ENCODE data around the gene PCID2. TPM values are rescaled to one million over a fixed set of nuclear protein-coding genes. Genes with fewer than 3 reads are reported as not detected.
"Not testable (repeated sequence)": the region's sequence is repeated elsewhere in the genome, so short reads cannot be mapped to it uniquely, and the experiment has no call there.

The PCID2 gene
- total RNA-seq, 2 experiments from 2014 or later, result 58.9 to 66.2 TPM

DNA sequence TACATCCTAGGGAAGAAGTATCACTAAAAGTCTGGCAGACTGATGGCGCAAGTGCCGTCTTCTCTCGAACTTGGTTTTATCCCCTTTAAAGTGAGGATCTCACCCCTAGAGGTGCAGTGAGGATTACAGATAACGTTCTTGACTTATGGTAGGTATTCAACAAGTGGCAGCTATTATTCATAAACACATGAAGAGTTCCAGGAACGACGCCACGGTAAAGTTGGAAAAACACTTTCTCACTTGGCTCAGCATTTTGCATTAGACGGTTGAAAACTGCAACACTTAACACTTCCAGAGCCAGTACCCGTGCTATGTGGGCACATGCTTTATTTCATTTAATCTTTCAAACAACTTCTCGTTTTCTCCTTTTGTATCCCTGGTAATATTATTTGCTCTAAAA lies 41.3 kb downstream of the PCID2 start:
- Mint-ChIP-seq H3K27ac (no peak overlapping the region), H3K4me1 (peaks cover 37% of the 10 kb centered on the region), H3K4me3 (no peak overlapping the region), H3K36me3 (ENCODE audit: low read depth) (peaks cover 32% of the 10 kb centered on the region), H3K27me3 (no peaks in the 10 kb centered on the region), H3K9me3 (no peaks in the 10 kb centered on the region)
- POLR2A ChIA-PET, result interaction anchor here (1.1 to 5.3 kb wide), 3 partner anchors 8 to 41 kb away, joined by 3 to 31 read pairs (median 4); partner anchors contain the start of gene PCID2
- CTCF ChIA-PET, result interaction anchor here (1.4 kb wide), 1 partner anchor 15 kb away, joined by 3 read pairs; no protein-coding TSS in a partner anchor
- DNase-seq, result no peak

- ChIA-PET CTCF (interaction anchor here (1.4 kb wide), 1 partner anchor 15 kb away, joined by 3 read pairs; no protein-coding TSS in a partner anchor), POLR2A (interaction anchor here (1.1 to 5.3 kb wide), 3 partner anchors 8 to 42 kb away, joined by 3 to 31 read pairs (median 4); partner anchors contain the start of gene PCID2)
- H3K27ac Mint-ChIP-seq, result no peak overlapping the region
- no peaks in the 10 kb centered on the region for H3K27me3 Mint-ChIP-seq
- H3K4me3 Mint-ChIP-seq, result no peak overlapping the region
- DNase-seq, result no peak
- peaks cover 29% of the 10 kb centered on the region for H3K36me3 Mint-ChIP-seq (ENCODE audit: low read depth)
- H3K9me3 Mint-ChIP-seq, result no peaks in the 10 kb centered on the region
- peaks cover 37% of the 10 kb centered on the region for H3K4me1 Mint-ChIP-seq
These were observed 41.8 kb downstream of the PCID2 start for GRCh38 chr13:113166681-113167080.

DNA sequence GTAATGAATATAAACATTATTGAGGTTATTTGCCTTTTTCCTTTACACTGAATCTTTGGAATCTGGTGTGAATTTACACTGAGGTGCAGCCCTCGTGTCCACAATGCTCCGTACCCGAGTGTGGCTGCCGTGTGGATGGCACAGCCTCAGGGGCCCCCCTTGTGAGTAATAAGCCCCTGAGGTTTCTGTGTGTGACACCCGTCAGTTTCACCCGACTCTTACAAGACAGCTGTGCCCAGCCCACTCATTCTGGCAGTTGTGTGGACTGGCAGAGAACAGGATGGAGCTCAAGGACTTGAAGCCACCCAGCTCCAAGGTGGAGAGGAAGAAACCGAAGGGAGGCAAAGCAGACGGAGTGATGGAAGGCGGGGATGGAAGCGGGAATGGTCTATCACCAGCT lies 42.2 kb downstream of the PCID2 start:
- Mint-ChIP-seq H3K9me3 (no peaks in the 10 kb centered on the region), H3K27me3 (no peaks in the 10 kb centered on the region), H3K4me1 (peaks cover 35% of the 10 kb centered on the region), H3K27ac (no peak overlapping the region), H3K36me3 (ENCODE audit: low read depth) (peaks cover 25% of the 10 kb centered on the region), H3K4me3 (no peak overlapping the region)
- POLR2A ChIA-PET, result interaction anchor here (1.1 to 5.3 kb wide), 3 partner anchors 9 to 42 kb away, joined by 3 to 31 read pairs (median 4); partner anchors contain the start of gene PCID2
- DNase-seq, result no peak
- CTCF ChIA-PET, result interaction anchor here (1.4 kb wide), 1 partner anchor 16 kb away, joined by 3 read pairs; no protein-coding TSS in a partner anchor

DNA sequence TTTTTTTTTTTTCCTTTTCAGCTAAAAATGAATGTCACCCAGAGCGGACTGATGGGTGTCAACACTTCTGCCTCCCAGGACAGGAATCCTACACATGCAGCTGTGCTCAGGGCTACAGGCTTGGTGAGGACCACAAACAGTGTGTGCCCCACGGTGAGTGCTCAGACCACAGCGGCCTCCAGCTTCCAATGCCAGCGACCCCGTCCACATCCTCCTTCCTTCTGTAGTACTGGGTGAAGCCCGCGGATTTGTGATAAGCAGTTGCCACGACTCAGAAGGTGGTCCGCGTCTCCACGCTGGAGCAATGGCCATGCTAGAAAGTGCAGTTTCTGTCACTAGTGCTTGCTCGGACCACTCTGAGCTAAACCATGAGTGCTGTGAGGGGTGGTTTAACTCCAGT lies 44.0 kb downstream of the PCID2 start:
- POLR2A ChIA-PET, result interaction anchor here (0.6 to 5.3 kb wide), 3 partner anchors 10 to 45 kb away, joined by 3 to 31 read pairs (median 4); partner anchors contain the start of gene CUL4A

GRCh38 chr13:113162783-113163685 lies 45.4 kb downstream of the PCID2 start:
- Mint-ChIP-seq H3K27ac (peak overlapping the region; percentile 69), H3K4me3 (no peak overlapping the region), H3K36me3 (ENCODE audit: low read depth) (peaks cover 4% of the 10 kb centered on the region), H3K9me3 (no peaks in the 10 kb centered on the region), H3K27me3 (peaks cover 1% of the 10 kb centered on the region), H3K4me1 (peaks cover 34% of the 10 kb centered on the region)
- CTCF ChIA-PET, result interaction anchor here (0.7 to 1.2 kb wide), 2 partner anchors 75 to 228 kb away, joined by 3 read pairs; no protein-coding TSS in a partner anchor
- no peak for DNase-seq
- POLR2A ChIA-PET, result interaction anchor here (1.4 to 5.3 kb wide), 2 partner anchors 12 to 47 kb away, joined by 4 to 31 read pairs; partner anchors contain the start of gene CUL4A

More for the DNA sequence above, 44.0 kb downstream of the PCID2 start:
- no peaks in the 10 kb centered on the region for H3K9me3 Mint-ChIP-seq
- H3K27ac Mint-ChIP-seq, result peak overlapping the region; percentile 31
- peaks cover 34% of the 10 kb centered on the region for H3K4me1 Mint-ChIP-seq
- H3K27me3 Mint-ChIP-seq, result no peaks in the 10 kb centered on the region
- CTCF ChIA-PET, result interaction anchor here (1.2 kb wide), 1 partner anchor 74 kb away, joined by 3 read pairs; no protein-coding TSS in a partner anchor
- H3K4me3 Mint-ChIP-seq, result no peak overlapping the region
- peaks cover 13% of the 10 kb centered on the region for H3K36me3 Mint-ChIP-seq (ENCODE audit: low read depth)
- no peak for DNase-seq

DNA sequence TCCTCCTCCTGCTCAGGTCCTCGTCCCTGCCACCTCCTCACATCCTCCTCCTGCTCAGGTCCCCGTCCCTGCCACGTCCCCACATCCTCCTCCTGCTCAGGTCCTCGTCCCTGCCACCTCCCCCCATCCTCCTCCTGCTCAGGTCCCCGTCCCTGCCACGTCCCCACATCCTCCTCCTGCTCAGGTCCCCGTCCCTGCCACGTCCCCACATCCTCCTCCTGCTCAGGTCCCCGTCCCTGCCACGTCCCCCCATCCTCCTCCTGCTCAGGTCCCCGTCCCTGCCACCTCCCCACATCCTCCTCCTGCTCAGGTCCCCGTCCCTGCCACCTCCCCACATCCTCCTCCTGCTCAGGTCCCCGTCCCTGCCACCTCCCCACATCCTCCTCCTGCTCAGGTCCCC lies 46.5 kb downstream of the PCID2 start:
- H3K9me3 Mint-ChIP-seq; H3K4me3 Mint-ChIP-seq; DNase-seq; CTCF ChIA-PET; H3K27ac Mint-ChIP-seq; H3K27me3 Mint-ChIP-seq; H3K36me3 Mint-ChIP-seq (ENCODE audit: low read depth): not testable (repeated sequence)
- H3K4me1 Mint-ChIP-seq, result peaks cover 34% of the 10 kb centered on the region
- POLR2A ChIA-PET, result interaction anchor here (1.2 kb wide), 1 partner anchor 48 kb away, joined by 4 read pairs; the partner anchor contains the start of gene CUL4A

DNA sequence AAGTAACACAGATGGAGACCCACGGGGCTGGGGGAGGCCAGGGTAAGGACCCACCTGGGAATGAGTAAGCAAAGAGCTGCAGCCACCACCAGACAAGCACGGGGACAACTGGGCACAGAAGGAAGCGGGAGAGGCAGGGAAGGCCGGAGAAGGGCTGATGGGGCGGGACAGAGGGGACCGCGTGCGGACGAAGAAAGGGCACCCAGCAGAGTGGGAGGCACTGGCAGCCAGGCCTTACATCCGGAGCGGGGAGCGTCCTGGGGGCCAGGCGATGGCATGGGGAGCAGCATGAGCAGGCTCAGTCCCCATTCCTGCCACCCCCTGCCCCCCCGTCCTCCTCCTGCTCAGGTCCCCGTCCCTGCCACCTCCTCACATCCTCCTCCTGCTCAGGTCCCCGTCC lies 47.0 kb downstream of the PCID2 start:
- CTCF ChIA-PET, result no interaction called here
- peak; percentile 28 for DNase-seq
- Mint-ChIP-seq H3K4me1 (peaks cover 34% of the 10 kb centered on the region), H3K27me3 (peaks cover 9% of the 10 kb centered on the region), H3K27ac (peak overlapping the region; percentile 68), H3K4me3 (peak overlapping the region; percentile 49), H3K36me3 (ENCODE audit: low read depth) (peaks cover 1% of the 10 kb centered on the region), H3K9me3 (peaks cover 9% of the 10 kb centered on the region)
- POLR2A ChIA-PET, result interaction anchor here (1.2 kb wide), 1 partner anchor 48 kb away, joined by 4 read pairs; the partner anchor contains the start of gene CUL4A

DNA sequence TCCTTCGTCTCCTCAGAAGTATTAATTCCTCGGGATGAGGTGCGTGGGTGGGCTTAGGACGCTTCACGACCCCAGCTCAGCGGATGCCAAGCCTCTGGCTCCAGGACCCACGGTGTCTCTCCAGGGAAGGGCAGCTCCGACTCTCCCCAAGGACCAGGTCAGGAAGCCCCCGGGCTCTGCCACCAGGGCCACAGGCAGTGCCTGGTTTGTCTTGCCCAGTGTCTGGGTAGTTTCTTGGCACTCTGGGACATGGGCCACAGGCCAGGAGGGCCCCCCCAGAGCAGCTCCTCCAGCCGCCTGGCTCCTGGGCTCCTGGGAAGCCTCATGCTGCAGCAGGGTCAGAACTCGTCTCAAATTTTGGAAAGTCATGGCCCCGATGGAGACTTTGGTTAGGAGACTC lies 47.5 kb downstream of the PCID2 start:
- Mint-ChIP-seq H3K9me3 (peaks cover 11% of the 10 kb centered on the region), H3K4me3 (peak overlapping the region; percentile 49), H3K4me1 (peaks cover 34% of the 10 kb centered on the region), H3K27me3 (peaks cover 10% of the 10 kb centered on the region), H3K27ac (peak overlapping the region; percentile 68), H3K36me3 (ENCODE audit: low read depth) (peaks cover 3% of the 10 kb centered on the region)
- DNase-seq, result no peak
- POLR2A ChIA-PET, result interaction anchor here (0.5 to 1.2 kb wide), 2 partner anchors 18 to 49 kb away, joined by 3 to 4 read pairs; partner anchors contain the start of gene CUL4A
- CTCF ChIA-PET, result no interaction called here

GRCh38 chr13:113159701-113160100 lies 48.8 kb downstream of the PCID2 start:
- CTCF ChIA-PET, result interaction anchor here (1.2 kb wide), 1 partner anchor 17 kb away, joined by 3 read pairs; no protein-coding TSS in a partner anchor
- no peak overlapping the region for H3K27ac Mint-ChIP-seq
- no peak overlapping the region for H3K4me3 Mint-ChIP-seq
- POLR2A ChIA-PET, result no interaction called here
- H3K36me3 Mint-ChIP-seq (ENCODE audit: low read depth), result peaks cover 13% of the 10 kb centered on the region
- H3K4me1 Mint-ChIP-seq, result peaks cover 32% of the 10 kb centered on the region
- H3K9me3 Mint-ChIP-seq, result peaks cover 22% of the 10 kb centered on the region
- peaks cover 13% of the 10 kb centered on the region for H3K27me3 Mint-ChIP-seq
- no peak for DNase-seq

- no peak for DNase-seq
- peaks cover 13% of the 10 kb centered on the region for H3K27me3 Mint-ChIP-seq
- POLR2A ChIA-PET, result no interaction called here
- H3K27ac Mint-ChIP-seq, result no peak overlapping the region
- H3K36me3 Mint-ChIP-seq (ENCODE audit: low read depth), result peaks cover 13% of the 10 kb centered on the region
- CTCF ChIA-PET, result interaction anchor here (1.2 kb wide), 1 partner anchor 18 kb away, joined by 3 read pairs; no protein-coding TSS in a partner anchor
- no peak overlapping the region for H3K4me3 Mint-ChIP-seq
- peaks cover 31% of the 10 kb centered on the region for H3K4me1 Mint-ChIP-seq
- peaks cover 22% of the 10 kb centered on the region for H3K9me3 Mint-ChIP-seq
These were observed 49.5 kb downstream of the PCID2 start for GRCh38 chr13:113158946-113159345.

DNA sequence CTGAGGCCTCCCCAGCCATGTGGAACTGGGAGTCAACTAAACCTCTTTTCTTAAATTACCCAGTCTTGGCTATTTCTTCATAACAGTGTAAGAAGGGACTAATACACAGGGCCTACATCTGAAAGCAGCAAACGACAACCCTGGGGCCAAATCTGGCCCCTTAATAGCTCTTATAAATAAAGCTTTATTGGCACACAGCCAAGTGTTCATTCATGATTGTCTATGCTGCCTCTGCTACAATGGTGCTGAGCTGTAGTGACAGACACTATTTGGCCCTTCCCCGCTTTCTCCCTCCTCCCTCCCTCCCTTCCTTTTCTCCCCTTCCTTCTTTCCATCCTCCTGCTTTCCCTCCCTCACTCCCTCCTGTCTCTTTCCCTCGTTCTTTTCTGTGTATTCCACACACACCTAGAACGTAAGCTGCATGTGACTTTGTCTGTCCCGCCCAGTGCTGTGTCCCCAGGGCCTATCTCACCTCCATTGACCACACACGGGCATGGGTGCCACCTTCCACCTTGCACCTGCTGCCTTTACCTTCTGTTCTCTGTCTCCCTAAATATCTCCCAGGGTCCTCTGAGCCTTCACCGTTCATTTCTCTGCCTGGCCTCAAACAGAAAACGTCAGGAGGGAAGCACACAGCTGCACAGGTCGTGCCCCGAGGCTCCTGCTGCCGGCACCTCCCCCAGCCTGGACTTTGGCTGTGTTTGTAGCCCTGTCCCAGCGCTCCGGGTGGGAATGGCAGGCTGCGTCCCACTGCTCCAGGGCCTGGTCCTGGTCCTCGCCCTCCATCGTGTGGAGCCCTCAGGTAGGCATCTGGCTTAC lies 50.3 kb downstream of the PCID2 start, which contains the start of gene PROZ:
Gene PROZ, plus strand, starts transcription at position 720 of the 819 bp plus-strand sequence. Its CDS starts 13 bp downstream, at position 733.
- ChIA-PET CTCF (no interaction called here), POLR2A (no interaction called here)
- Mint-ChIP-seq H3K4me3 (no peak within 1 kb of the TSS), H3K9me3 (peaks cover 22% of the 10 kb centered on the region), H3K27ac (no peak within 1 kb of the TSS), H3K27me3 (peaks cover 13% of the 10 kb centered on the region), H3K4me1 (peaks cover 31% of the 10 kb centered on the region), H3K36me3 (ENCODE audit: low read depth) (peaks cover 13% of the 10 kb centered on the region)
- DNase-seq, result no peak

DNA sequence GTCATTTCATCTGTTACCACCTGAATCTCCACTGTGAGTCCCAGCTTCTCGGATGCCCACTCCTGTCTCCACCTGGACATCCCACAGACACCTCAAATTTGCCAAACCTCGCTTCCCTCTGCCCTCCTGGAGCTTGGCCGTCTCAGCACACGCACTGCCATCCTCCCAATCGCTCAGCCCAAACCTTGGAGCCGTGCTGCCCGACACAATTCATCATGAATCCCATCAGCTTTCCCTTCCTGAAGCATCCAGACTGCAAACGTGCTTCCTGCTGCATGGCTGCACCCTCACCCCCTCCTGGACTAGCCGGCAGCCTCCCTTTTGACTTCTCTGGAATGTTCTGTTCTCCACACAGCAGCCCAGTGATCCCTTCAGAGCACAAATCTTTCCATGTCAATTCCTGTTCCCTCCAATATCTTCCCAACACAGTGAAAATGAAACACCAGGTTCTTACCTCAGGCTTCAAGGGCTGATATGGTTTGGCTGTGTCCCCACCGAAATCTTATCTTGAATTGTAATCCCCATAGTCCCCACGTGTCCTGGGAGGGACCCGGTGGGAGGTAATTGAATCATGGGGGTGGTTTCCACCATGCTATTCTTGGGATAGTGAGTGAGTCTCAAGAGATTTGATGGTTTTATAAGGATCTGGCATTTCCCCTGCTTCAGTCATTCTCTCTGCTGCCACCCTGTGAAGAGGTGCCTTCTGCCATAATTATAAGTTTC lies 51.1 kb downstream of the PCID2 start:
- H3K36me3 Mint-ChIP-seq (ENCODE audit: low read depth), result peaks cover 13% of the 10 kb centered on the region
- no peak overlapping the region for H3K27ac Mint-ChIP-seq
- no peak overlapping the region for H3K4me3 Mint-ChIP-seq
- peaks cover 22% of the 10 kb centered on the region for H3K9me3 Mint-ChIP-seq
- POLR2A ChIA-PET, result interaction anchor here (1.1 to 4.4 kb wide), 2 partner anchors 12 to 51 kb away, joined by 5 to 25 read pairs; partner anchors contain the start of genes CUL4A and PCID2
- H3K4me1 Mint-ChIP-seq, result peaks cover 34% of the 10 kb centered on the region
- DNase-seq, result peak; percentile 12
- CTCF ChIA-PET, result no interaction called here
- peaks cover 19% of the 10 kb centered on the region for H3K27me3 Mint-ChIP-seq

All from activated CD4-positive, alpha-beta memory T cell treated with anti-CD3 and anti-CD28 coated beads, Interleukin-2, amount 10 ng/mL, durations not matched to agents 7 days and 5 days (primary cell).